NCI-H446 treated with DMSO at 0.1 percent for 48 hours (cell line): ENCODE results near the gene FOXL2.
"Not testable (repeated sequence)": the region's sequence is repeated elsewhere in the genome, so short reads cannot be mapped to it uniquely, and the experiment has no call there.

ENCODE experiments used
- DNase-seq: peaks from one replicate; lab custom pipeline; 2025; lab: John Stamatoyannopoulos, UW

FOXL2 gene

DNA sequence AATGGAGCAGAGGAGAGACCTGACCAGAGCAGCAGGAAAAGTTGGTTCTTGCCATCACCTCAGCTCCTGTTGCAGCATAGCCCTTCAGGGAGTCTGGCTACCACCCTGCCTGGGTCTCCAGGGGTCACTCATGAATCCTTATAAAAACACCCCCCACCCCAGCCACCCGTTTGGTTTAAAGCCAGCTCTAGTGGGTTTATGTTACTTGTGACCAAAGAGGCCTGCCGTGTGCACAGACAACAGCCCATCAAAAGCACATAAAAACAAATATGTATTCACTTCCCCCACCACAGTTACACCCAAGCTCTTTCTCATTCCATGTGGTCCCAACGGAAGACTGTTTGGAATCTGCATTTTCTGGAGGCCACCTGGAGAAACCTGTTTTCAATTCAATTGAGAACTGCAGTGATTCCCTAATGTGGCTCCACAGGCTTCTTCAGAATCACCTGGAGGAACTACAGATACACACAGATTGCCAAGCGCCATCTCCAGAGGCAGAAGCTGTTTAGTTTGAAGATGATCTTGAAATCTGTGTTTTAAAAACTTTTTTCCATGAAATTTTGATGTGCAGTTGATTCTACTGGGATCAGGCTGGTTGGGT lies 13.8 kb downstream of the FOXL2 start:
- DNase-seq, result no peak

- DNase-seq, result no peak
Observed at GRCh38 chr3:138928727-138929372, 18.1 kb downstream of the FOXL2 start.

GRCh38 chr3:138923531-138923994 lies 23.4 kb downstream of the FOXL2 start:
- DNase-seq, result peak; percentile 61

GRCh38 chr3:138922400-138922799 lies 24.5 kb downstream of the FOXL2 start:
- not testable (repeated sequence) for DNase-seq

GRCh38 chr3:138921316-138922292 lies 25.3 kb downstream of the FOXL2 start:
- DNase-seq, result no peak

DNA sequence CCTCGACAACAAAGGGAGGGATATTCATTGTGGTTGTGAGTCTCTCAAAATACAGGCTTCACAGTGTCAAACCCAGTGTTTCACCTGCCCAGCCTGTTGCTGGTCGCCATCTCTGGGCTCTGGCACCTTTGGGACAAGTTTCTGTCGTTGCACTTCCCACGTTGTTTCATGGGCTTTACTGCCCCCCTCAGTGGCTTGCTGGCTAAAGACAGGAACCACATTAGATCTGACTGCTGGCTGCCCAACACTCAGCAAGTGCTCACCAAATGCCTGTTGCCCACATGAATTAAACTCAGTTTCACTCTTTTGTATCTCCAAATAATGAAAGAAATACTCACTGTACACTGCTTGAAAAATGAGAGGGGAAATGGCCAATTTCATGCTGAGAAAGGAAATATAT lies 27.6 kb downstream of the FOXL2 start:
- DNase-seq, result no peak

GRCh38 chr3:138916824-138917223 lies 30.1 kb downstream of the FOXL2 start:
- no peak for DNase-seq

DNA sequence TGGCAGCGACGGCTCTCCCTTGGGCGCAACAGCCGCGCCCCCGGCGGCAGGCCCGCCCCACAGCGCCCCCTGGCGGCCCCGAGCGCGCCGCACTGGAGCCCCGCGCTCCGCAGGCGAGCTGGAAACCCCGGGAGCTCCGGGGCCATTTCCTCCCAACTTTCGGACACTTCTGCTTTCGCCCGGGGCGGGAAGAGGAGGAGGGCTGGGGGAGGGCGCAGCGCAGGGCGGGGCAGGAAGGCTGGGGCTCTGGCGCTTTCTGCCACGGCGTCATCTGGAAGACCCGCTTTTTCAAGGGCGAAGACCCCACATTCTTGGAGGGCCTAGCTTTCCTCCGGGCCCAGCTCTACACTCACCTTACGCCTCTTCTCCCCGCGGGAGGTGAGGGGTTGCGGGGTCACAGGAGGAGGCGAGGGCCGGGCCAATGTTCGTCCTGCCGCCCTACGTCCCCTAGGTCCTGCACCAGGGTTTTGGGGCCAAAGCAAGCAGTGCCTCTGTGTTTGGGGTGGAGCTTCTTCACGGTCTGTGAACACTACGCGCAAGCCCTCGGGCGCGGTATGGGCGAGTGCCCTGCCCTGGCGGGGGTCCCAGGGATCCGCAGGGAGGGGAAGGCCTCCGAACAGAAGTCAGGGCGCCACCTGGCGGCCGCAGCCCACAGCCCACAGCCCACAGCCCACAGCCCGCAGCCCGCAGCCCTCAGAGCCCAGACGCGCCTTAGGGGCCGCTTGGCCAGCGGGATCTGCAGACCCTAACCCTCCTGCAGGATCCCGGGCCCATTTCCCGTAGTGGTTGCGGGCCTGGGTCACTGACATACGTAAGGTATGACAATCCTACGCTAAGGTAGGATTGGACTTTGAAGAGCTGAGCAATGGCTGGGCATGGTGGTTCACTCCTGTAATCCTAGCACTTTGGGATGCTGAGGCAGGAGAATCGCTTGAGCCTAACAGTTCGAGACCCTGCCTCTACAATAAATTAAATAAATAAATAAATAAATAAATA lies 31.1 kb downstream of the FOXL2 start:
- peak; percentile 82 for DNase-seq

DNA sequence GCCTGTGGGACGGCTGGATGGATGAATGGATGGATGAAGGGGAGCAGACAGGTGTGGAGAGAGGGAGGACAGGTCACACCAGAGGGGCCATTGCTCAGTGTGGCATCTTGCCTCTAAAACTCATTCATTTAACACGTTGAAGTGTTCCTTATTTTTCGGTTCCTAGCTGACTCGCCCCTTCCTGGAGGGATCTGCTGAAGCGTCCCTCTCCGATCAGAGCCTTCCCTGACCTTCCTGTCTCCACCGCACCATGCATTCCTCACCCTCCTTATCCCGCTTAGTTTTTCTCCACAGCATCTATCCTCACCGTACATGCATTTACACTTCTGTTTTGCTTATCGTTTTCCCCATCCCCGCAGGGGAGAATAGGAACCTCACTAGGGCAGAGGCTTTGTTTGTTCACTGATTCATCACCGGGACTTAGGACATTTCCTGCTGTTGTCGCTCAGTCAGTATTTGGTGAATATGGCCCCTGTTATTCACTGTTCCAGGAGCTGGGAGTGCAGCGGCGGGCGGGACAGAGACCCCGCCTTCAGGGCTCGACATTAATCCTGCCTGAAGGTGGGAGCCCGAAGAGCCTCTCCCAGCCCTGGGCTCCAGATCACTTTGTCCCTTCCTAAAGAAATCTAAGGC lies 32.0 kb downstream of the FOXL2 start:
- DNase-seq, result no peak

DNA sequence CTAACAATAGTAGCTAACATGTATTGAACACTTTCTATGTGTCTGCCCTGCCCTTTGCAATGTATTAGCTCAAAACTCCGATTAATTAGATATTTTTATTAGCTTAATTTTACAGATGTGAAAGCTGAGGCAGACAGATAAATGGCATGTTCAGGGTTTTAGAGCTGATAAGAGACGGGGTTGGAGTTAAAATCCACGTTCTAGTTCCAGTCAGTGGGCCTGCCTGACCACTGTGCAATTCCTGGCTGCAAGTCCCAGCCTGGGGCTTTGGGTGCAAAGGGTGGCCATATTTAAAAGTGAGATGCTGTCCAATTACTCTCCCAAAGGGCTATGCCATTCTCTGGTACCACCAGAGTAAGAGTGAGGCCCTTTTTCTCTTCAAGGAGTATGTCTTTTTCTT lies 33.2 kb downstream of the FOXL2 start:
- DNase-seq, result no peak

GRCh38 chr3:138912237-138912636 lies 34.7 kb downstream of the FOXL2 start:
- no peak for DNase-seq

GRCh38 chr3:138911621-138912020 lies 35.3 kb downstream of the FOXL2 start:
- DNase-seq, result no peak

DNA sequence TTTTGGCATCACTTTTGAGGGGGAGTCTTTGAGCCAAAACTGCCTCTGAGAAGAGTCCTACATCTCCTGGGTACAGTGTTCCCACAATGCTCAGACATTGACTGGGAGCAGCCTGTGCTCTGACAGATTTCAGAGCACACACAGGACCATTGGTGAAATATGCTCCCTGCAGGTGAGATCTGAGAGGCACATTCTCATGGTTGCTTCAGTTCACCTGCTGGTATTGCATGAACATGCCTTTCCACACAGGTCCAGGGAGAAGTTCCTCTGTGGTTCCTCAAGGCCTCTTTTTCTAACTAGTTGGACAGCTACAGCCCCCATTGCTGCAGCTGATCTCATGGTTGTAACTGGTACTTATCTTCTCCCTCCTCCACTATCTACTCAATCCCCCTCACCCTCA lies 37.0 kb downstream of the FOXL2 start:
- DNase-seq, result no peak

DNA sequence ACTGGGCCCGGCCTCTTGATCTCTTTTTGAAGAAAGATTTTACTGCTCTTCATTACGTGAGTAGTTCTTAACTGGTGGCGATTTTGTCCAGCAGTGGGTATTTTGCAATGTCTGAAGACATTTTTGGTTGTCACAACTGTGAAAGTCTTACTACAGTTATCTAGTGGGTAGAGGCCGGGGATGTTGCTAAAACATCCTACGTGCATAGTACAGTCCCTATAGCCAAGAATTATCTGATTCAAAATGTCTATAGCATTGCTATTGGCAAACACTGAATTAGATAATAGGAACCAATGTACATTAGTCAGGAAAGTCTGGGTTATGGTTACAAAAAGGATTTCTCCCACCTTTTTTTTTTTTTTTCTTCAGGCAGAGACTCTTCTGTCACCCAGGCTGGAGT lies 38.1 kb downstream of the FOXL2 start:
- DNase-seq, result no peak

- DNase-seq, result no peak
Observed at GRCh38 chr3:138907539-138907938, 39.4 kb downstream of the FOXL2 start.

- no peak for DNase-seq
Observed at GRCh38 chr3:138902171-138902570, 44.8 kb downstream of the FOXL2 start.

DNA sequence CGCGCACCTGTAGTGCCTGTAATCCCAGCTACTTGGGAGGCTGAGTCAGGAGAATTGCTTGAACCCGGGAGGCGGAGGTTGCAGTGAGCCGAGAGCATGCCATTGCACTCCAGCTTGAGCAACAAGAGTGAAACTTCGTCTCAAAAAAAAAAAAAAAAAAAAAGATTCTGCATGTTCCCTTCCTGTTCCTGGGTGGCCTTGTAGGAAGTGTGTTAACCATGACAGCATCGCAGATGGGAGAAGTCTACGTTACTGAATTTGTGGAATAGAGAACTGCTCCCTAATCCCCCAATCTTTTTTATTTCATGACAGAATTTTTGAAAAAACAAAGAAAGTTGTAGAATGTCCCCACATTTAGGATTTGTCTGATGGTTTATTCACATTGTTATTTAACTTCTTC lies 45.4 kb downstream of the FOXL2 start:
- DNase-seq, result no peak

DNA sequence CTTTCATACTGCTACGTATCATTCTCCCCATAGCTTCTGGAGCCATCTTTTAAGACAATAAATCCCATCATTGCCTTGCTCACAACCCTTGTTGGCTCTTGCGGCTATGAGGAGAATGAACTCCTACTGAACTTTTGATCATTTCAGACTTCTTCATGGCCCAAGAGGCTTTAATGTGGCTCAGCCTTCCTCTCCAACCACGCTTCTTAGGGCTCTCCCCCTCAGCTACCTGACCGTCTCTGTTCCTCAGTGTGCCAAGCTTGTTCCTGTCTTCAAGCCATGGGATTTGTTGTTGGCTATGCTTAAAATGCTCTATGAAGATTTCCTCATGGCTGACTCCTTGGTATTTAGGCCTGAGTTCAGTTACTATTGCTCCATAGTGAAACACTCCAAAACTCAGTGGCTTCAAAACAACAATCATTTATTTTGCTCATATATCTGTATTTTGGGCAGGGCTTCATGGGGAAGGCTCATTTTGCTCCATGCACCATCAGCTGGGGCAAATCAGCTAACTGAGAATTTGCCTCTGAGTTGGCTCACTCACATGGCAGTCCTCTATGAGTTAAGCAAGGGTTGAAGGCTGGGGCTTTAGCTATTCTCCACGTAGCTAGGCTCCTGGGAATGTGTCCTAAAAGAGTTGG lies 47.5 kb downstream of the FOXL2 start:
- no peak for DNase-seq

- no peak for DNase-seq
Observed at GRCh38 chr3:138898708-138899107, 48.2 kb downstream of the FOXL2 start.

DNA sequence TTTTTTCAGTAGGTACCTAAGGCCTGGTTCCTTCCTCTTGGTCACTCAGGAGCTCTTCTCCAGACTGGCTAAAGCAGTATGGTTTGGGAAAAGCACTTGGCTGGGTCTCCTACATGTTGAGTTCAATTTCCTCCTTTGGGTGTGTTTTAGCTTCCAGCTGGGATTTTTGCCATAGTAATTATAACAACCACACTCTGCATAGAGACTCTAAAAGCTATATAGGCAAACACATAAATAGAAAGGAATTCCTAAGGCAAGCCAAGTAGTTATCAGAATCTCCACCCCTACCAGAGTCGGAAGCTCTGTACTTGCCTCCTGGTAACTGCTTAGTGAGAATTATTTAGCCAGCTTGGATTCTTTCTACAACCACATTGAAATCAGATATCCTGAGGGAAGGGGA lies 48.6 kb downstream of the FOXL2 start:
- DNase-seq, result no peak
